OCI-LY7 (cell line): ENCODE results near the gene DCTD.

Experiments used
- CTCF ChIP-seq: fragments of 200-600 bp; sonication (generic); conservative IDR thresholded peaks from 2 replicates; pipeline ENCODE4 v1.5.1; 2014; ENCODE audit warnings: mild to moderate bottlenecking, antibody characterized with exemption, low read length, moderate library complexity, mixed read lengths
- EZH2phosphoT487 ChIP-seq: fragments of 200-600 bp; sonication (generic); IDR thresholded peaks from 2 replicates; pipeline ENCODE4 v1.6.1; 2018; ENCODE audit warnings: low read depth, borderline replicate concordance, mild to moderate bottlenecking, mixed run types, antibody characterized with exemption, low read length, moderate library complexity, mixed read lengths

GRCh38 chr4:182914357-182914756, 2.8 kb downstream of the DCTD start:
- TF ChIP-seq CTCF (no peak), EZH2phosphoT487 (no peak)
